Esophagus muscularis mucosa (tissue), 4 donors: Measurements from ENCODE around the gene KLHL12. TPM values are rescaled to one million over a fixed set of nuclear protein-coding genes. Genes with fewer than 3 reads are reported as not detected.

ENCODE experiments used
- DNase-seq: peaks from one replicate; pipeline ENCODE4 v3.0.0-alpha.2; 2017; ENCODE audit errors: extremely low spot score
- H3K27ac ChIP-seq, 4 donors: fragments of 200-600 bp; sonication (generic); replicated peaks in 1 of 4; 1 replicate in 3 of 4; 2 replicates in 1 of 4; pipeline ENCODE4 v1.5.1; 2016 to 2019; ENCODE audit warnings: mild to moderate bottlenecking in 1 of 4
- H3K27me3 ChIP-seq, 4 donors: fragments of 200-600 bp; sonication (generic); one replicate each; pipeline versions ENCODE4 v1.5.1 to v1.6.0; 2016 to 2019
- H3K36me3 ChIP-seq, 4 donors: fragments of 200-600 bp; sonication (generic); one replicate each; pipeline ENCODE4 v1.5.1; 2016 to 2019
- H3K4me1 ChIP-seq, 4 donors: fragments of 200-600 bp; sonication (generic); one replicate each; pipeline ENCODE4 v1.5.1; 2016 to 2019
- H3K4me3 ChIP-seq, 4 donors: fragments of 200-600 bp; sonication (generic); 1 replicate in 2 of 4; 2 replicates in 2 of 4; pipeline ENCODE4 v1.5.1; 2016 to 2019; ENCODE audit warnings: mild to moderate bottlenecking in 4 of 4, moderate library complexity in 1 of 4
- H3K9me3 ChIP-seq, 4 donors: fragments of 200-600 bp; sonication (generic); 1 replicate in 3 of 4; 2 replicates in 1 of 4; pipeline ENCODE4 v1.5.1; 2016 to 2019
- EP300 ChIP-seq: sonication (generic); formaldehyde crosslinking; IDR thresholded peaks from one replicate; pipeline ENCODE4 v1.6.1; 2017; ENCODE audit warnings: antibody characterized with exemption
- POLR2A ChIP-seq: fragments of 450-650 bp; IDR thresholded peaks from one replicate; pipeline ENCODE4 v1.6.1; 2017; ENCODE audit warnings: antibody characterized with exemption, moderate library complexity, mild to moderate bottlenecking, low read depth
- POLR2AphosphoS5 ChIP-seq, 2 donors: sonication (generic); formaldehyde crosslinking; IDR thresholded peaks; one replicate each; pipeline ENCODE4 v1.6.1; 2017; ENCODE audit warnings: antibody characterized with exemption in 2 of 2
- WGBS: methylation state at CpG from one replicate; pipeline ENCODE4 v1.1.5; 2018; 5-methylcytosine and 5-hydroxymethylcytosine counted together
- intact Hi-C: fragments of 100-400 bp; cut with DNase I; formaldehyde crosslinking; loops from one replicate; pipeline ENCODE4 v1.15.1; 2023
- total RNA-seq, 4 donors: library from RNA; depleted of rRNA; stranded (reverse); fragments of >200 nt; gene quantifications; one replicate each; pipeline versions ENCODE4 v1.1.0 to v1.2.1, GENCODE V29; 2016
- TF ChIP-seq, protein P1 (sequence below), 3 experiments: fragments of 200-600 bp in 2 of 3; fragments of 450-650 bp in 1 of 3; sonication (generic) in 2 of 3; IDR thresholded peaks; one replicate each; pipeline ENCODE4 v1.5.1; 2017 to 2019; ENCODE audit warnings: antibody characterized with exemption in 3 of 3, mild to moderate bottlenecking in 2 of 3, moderate library complexity in 1 of 3

KLHL12 gene
- total RNA-seq, 4 donors from 2014 or later, result 16.7 to 22.4 (median 19.3) TPM

GRCh38 chr1:202957733-202958543, 30.9 kb upstream of the KLHL12 start, which contains the start of gene ADIPOR1:
ADIPOR1 (minus strand) TSS chr1:202958312; CDS start chr1:202951070, 7,242 bp downstream.
- H3K9me3 ChIP-seq, result no peaks in the 10 kb centered on the region
- H3K4me1 ChIP-seq, result peaks cover 47 to 54% (median 50%) of the 10 kb centered on the region in 4 donors
- peak; percentile 96 for DNase-seq
- TF ChIP-seq EP300, result no peak
- peak; percentile 94 for TF ChIP-seq POLR2A
- TF ChIP-seq, protein P1, sequence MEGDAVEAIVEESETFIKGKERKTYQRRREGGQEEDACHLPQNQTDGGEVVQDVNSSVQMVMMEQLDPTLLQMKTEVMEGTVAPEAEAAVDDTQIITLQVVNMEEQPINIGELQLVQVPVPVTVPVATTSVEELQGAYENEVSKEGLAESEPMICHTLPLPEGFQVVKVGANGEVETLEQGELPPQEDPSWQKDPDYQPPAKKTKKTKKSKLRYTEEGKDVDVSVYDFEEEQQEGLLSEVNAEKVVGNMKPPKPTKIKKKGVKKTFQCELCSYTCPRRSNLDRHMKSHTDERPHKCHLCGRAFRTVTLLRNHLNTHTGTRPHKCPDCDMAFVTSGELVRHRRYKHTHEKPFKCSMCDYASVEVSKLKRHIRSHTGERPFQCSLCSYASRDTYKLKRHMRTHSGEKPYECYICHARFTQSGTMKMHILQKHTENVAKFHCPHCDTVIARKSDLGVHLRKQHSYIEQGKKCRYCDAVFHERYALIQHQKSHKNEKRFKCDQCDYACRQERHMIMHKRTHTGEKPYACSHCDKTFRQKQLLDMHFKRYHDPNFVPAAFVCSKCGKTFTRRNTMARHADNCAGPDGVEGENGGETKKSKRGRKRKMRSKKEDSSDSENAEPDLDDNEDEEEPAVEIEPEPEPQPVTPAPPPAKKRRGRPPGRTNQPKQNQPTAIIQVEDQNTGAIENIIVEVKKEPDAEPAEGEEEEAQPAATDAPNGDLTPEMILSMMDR (IDR thresholded peaks at IDR 0.05), result peak in 1 of 3 experiments; percentile 18
- peak; percentile 92 to 93 for TF ChIP-seq POLR2AphosphoS5 (IDR thresholded peaks at IDR 0.05)
- peak within 1 kb of the TSS; percentile 87 to 100 (median 95) for H3K4me3 ChIP-seq
- H3K27me3 ChIP-seq, result peaks cover 0 to 4% (median 0%) of the 10 kb centered on the region in 4 donors
- H3K27ac ChIP-seq, result peak within 1 kb of the TSS; percentile 90 to 97 (median 95)
- H3K36me3 ChIP-seq, result peaks cover 13 to 24% (median 21%) of the 10 kb centered on the region in 4 donors
- intact Hi-C loops, result loop anchor here (2.0 kb wide), 1 partner anchor 31 kb away; the partner anchor contains the start of gene KLHL12
- 0% methylated on average over 9 of the region's 86 CpGs for whole genome bisulfite sequencing

- intact Hi-C loops, result loop anchor here (2.0 kb wide), 1 partner anchor 30 kb away; the partner anchor contains the start of gene KLHL12
- Histone ChIP-seq H3K9me3 (no peaks in the 10 kb centered on the region), H3K27ac (peak overlapping the region; percentile 90 to 97 (median 95)), H3K27me3 (peaks cover 0 to 4% (median 0%) of the 10 kb centered on the region in 4 donors), H3K4me1 (peaks cover 53 to 64% (median 59%) of the 10 kb centered on the region in 4 donors), H3K4me3 (peak overlapping the region; percentile 87 to 100 (median 95)), H3K36me3 (peaks cover 4 to 14% (median 11%) of the 10 kb centered on the region in 4 donors)
- WGBS, result 57% methylated on average over 6 of the region's 6 CpGs
- TF ChIP-seq, protein P1 (IDR thresholded peaks at IDR 0.05), result no peak
- TF ChIP-seq POLR2AphosphoS5 (IDR thresholded peaks at IDR 0.05) (no peak), POLR2A (no peak), EP300 (no peak)
- DNase-seq, result no peak
Observed at GRCh38 chr1:202956969-202957368, 29.9 kb upstream of the KLHL12 start.

DNA sequence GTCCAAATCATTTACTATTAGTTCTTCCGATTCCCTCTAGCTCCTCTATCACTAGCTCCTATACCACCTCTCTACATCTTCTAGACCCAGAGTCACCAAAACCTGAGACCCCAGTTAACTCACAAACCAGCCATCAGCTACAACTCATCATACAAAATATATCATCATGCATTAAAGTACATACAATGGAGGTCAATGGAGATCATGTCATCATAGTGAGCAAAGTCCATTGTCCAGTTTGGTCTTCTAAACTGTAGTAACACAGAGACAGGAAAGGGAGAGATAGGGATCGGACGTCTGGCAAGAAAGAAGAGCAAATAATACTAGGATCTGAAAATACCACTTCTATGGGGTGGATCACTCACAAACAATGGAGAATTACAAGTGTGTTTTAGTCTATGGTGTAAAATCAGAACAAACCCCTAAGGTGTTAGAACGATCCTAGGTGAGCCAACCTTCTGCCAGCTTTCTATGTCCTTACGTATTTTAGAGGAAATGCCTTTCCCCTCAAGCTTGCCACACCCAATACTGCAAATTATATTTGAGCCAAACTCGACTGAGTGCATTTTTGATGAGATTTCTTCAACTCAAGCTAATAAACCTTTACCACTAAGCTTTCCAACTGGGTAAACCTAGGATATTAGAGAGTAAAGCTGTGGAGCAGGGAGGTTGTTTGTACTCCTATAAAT, 27.2 kb upstream of the KLHL12 start:
- peaks cover 0 to 4% (median 0%) of the 10 kb centered on the region in 4 donors for H3K27me3 ChIP-seq
- no peak overlapping the region for H3K27ac ChIP-seq
- 68% methylated on average over 6 of the region's 6 CpGs for WGBS
- H3K4me3 ChIP-seq, result no peak overlapping the region
- no peak for DNase-seq
- H3K36me3 ChIP-seq, result peaks cover 0 to 25% (median 18%) of the 10 kb centered on the region in 4 donors
- TF ChIP-seq POLR2A (no peak), EP300 (no peak), POLR2AphosphoS5 (IDR thresholded peaks at IDR 0.05) (no peak)
- TF ChIP-seq, protein P1 (IDR thresholded peaks at IDR 0.05), result no peak
- intact Hi-C loops, result no loop called here
- H3K9me3 ChIP-seq, result no peaks in the 10 kb centered on the region
- peaks cover 53 to 74% (median 62%) of the 10 kb centered on the region in 4 donors for H3K4me1 ChIP-seq

DNA sequence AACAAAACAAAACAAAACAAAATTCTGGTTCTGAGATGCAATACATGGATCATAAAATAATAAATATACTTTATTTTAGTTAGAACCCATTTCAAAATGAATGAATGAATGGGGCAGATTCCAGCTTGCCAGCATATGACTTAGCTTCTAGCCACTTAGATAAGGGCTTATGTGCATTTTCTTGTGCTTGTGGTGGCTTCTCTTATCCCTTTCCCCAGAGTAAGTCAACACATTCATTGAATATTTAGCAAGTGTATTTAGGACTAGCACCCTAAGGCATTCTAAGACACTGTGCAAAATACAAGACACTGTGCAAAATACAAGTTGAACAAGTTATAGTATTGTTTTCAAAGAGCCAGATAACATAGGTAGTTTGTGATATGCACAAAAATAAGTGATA, 26.4 kb upstream of the KLHL12 start:
- Histone ChIP-seq H3K9me3 (no peaks in the 10 kb centered on the region), H3K27ac (peak overlapping the region in 1 of 4 donors; percentile 28), H3K36me3 (peaks cover 4 to 33% (median 26%) of the 10 kb centered on the region in 4 donors), H3K4me3 (no peak overlapping the region), H3K27me3 (peaks cover 0 to 4% (median 0%) of the 10 kb centered on the region in 4 donors), H3K4me1 (peaks cover 47 to 68% (median 57%) of the 10 kb centered on the region in 4 donors)
- intact Hi-C loops, result no loop called here
- TF ChIP-seq POLR2A (no peak), EP300 (no peak), POLR2AphosphoS5 (IDR thresholded peaks at IDR 0.05) (no peak)
- TF ChIP-seq, protein P1 (IDR thresholded peaks at IDR 0.05), result no peak
- DNase-seq, result no peak
